DMS114 treated with DMSO at 0.1 percent for 48 hours (cell line): ENCODE data around the gene MTARC1.

ENCODE experiments used
- DNase-seq: peaks from one replicate; lab custom pipeline; 2025; ENCODE audit not compliant: unreplicated experiment; lab: John Stamatoyannopoulos, UW

The MTARC1 gene

DNA sequence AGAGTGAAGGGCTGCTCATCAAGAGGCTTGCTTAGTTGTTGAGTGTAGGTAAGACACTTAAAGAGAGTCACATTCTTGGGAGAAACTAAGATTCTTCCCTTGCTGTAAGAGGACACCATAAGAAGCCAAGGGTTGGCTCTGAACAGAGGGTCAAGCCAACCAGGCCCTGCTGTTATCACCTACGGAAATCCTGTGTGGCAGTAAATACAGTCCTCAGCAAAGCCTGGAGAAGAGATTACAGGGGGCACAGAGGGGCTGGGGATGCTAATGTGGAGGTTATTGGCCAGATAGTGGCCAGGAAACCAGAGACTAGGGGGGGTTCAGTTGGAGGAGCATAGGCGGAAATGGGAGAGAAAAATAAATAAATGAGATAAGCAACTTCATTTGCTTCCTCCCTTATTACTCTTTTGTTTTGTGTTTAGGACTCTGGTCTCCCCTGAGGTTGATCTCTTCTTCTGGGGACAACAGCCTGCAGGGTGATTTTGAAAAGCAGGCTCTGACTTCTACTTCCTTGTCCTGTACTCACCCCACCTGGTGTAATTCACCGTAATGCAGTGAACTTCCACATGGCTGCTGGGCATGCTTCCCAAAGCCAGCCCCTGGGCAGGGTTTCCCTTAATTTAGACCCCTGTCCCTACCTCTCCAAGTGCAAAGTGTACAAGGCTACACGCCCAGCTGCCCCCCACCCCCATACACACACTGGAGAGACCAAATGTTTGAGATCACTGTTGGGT lies 40.9 kb downstream of the MTARC1 start:
- DNase-seq, result no peak

GRCh38 chr1:220828179-220828490 lies 41.4 kb downstream of the MTARC1 start:
- no peak for DNase-seq

DNA sequence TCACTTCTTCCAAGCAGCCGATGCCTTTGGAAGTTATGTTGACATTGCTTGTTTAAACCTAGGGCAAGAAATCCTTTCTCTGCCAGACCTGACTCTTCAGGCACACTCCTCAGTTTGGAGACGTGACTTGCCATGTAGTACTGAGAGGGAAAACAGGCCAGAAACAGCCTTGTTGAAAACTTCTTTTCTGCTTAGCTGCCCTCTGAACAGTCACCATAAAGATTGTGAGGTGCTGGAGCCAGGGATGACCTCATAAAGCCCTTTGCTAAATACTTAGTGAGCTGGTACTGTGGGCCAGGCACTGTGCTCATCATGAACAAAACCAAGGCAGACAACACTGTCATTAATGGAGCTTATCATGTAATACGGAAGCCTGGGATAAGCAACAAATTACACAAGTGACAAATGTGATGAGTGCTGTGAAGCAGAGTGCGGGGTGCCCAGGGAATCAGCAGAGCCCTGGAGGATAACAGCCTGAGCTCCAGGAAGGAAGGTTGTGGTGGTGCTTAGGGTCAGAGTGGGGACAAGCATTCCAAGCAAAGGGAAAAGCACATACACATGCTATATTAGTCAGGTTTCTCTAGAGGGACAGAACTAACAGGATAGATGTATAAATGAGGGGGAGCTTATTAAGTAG lies 42.4 kb downstream of the MTARC1 start:
- DNase-seq, result no peak

- DNase-seq, result no peak
Observed at GRCh38 chr1:220833436-220833835, 46.7 kb downstream of the MTARC1 start.

DNA sequence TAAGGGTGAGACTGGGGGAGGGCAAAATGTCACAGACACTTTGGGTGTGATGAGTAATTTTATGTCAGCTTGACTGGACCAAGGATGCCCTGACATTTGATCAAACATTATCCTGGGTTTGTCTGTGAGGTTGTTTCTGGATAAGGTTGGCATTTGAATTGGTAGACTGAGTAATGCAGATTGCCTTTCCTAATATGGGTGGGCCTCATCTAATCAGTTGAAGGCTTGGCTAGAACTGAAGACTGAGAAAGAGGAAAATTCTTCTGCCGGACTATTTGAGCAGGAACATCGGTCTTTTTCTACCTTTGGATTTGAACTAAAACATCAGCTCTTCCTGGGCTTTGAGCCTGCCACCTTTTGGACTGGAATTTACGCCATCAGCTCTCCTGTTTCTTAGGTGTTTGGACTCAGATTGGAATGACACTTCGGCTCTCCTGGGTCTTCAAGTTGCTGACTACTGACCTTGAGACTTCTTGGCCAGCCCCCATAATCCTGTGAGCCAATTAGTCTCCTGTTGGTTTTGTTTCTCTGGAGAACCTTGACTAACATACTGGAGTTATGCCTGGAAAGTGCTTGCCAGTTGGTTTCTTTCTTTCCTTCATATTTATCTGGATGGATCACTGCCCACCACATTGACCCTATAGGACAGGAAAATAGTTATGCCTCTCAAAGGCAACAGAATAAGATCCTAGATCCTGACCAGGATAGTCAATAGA lies 47.6 kb downstream of the MTARC1 start:
- no peak for DNase-seq
